HG03108 (cell line): Measurements from ENCODE around the gene CYP4V2.

Experiments
- ATAC-seq: cut with Tn5 transposase; IDR thresholded peaks from one replicate; pipeline ENCODE4 v1.9.1; 2021; ENCODE audit warnings: moderate library complexity; ENCODE audit not compliant: unreplicated experiment

The CYP4V2 gene

GRCh38 chr4:186191200-186192065 is at the start of gene CYP4V2:
Gene CYP4V2, plus strand, starts transcription at chr4:186191567. Its CDS starts 257 bp downstream, at chr4:186191824.
- ATAC-seq: peak; percentile 84

- peak; percentile 33 for ATAC-seq
Observed at GRCh38 chr4:186144198-186144945, 47.0 kb upstream of the CYP4V2 start.

- peak; percentile 39 for ATAC-seq
Observed at GRCh38 chr4:186144946-186145569, 46.3 kb upstream of the CYP4V2 start.

GRCh38 chr4:186146458-186146857 is 44.9 kb upstream of the CYP4V2 start:
- no peak for ATAC-seq

- ATAC-seq: no peak
Observed at GRCh38 chr4:186148336-186148975, 42.9 kb upstream of the CYP4V2 start.

GRCh38 chr4:186149872-186150271 is 41.5 kb upstream of the CYP4V2 start:
- no peak for ATAC-seq

- ATAC-seq: no peak
Observed at GRCh38 chr4:186150926-186151325, 40.4 kb upstream of the CYP4V2 start.

- no peak for ATAC-seq
Observed at GRCh38 chr4:186151499-186151898, 39.9 kb upstream of the CYP4V2 start.

GRCh38 chr4:186158021-186158813 is 33.1 kb upstream of the CYP4V2 start:
- ATAC-seq: no peak

- no peak for ATAC-seq
Observed at GRCh38 chr4:186158966-186159365, 32.4 kb upstream of the CYP4V2 start.

GRCh38 chr4:186159613-186160012 is 31.8 kb upstream of the CYP4V2 start:
- ATAC-seq: no peak

GRCh38 chr4:186161138-186161537 is 30.2 kb upstream of the CYP4V2 start:
- peak; percentile 98 for ATAC-seq

- no peak for ATAC-seq
Observed at GRCh38 chr4:186166852-186167512, 24.4 kb upstream of the CYP4V2 start.

GRCh38 chr4:186167605-186168004 is 23.8 kb upstream of the CYP4V2 start:
- ATAC-seq: no peak

- ATAC-seq: no peak
Observed at GRCh38 chr4:186168750-186169149, 22.6 kb upstream of the CYP4V2 start.

GRCh38 chr4:186169333-186169944 is 21.9 kb upstream of the CYP4V2 start:
- ATAC-seq: no peak

- no peak for ATAC-seq
Observed at GRCh38 chr4:186169945-186170802, 21.2 kb upstream of the CYP4V2 start.

- ATAC-seq: no peak
Observed at GRCh38 chr4:186170966-186171365, 20.4 kb upstream of the CYP4V2 start.
